Stimulated activated CD4-positive, alpha-beta T cell treated with anti-CD3 and anti-CD28 coated beads, Interleukin-2, amount 100 ng/mL, for 48 hours (primary cell): ENCODE measurements around the gene ARHGAP26.
A peak's percentile ranks its signal among the peaks of the same experiment; 100 is the strongest.

ENCODE experiments used
- DNase-seq, 2 donors: peaks; one replicate each; pipeline ENCODE4 v3.0.0-alpha.2; 2020

The ARHGAP26 gene

GRCh38 chr5:142749321-142749720 lies 20.9 kb upstream of the ARHGAP26 start:
- no peak for DNase-seq

GRCh38 chr5:142753116-142753631 lies 17.0 kb upstream of the ARHGAP26 start:
- no peak for DNase-seq

- no peak for DNase-seq
Observed at GRCh38 chr5:142754031-142754430, 16.1 kb upstream of the ARHGAP26 start.

- no peak for DNase-seq
Observed at GRCh38 chr5:142756576-142756975, 13.6 kb upstream of the ARHGAP26 start.

- no peak for DNase-seq
Observed at GRCh38 chr5:142757564-142757963, 12.6 kb upstream of the ARHGAP26 start.

GRCh38 chr5:142758062-142758795 lies 11.9 kb upstream of the ARHGAP26 start:
- DNase-seq: no peak

GRCh38 chr5:142758796-142759145 lies 11.4 kb upstream of the ARHGAP26 start:
- no peak for DNase-seq

- no peak for DNase-seq
Observed at GRCh38 chr5:142763701-142764100, 6.5 kb upstream of the ARHGAP26 start.

- no peak for DNase-seq
Observed at GRCh38 chr5:142767178-142767577, 3.0 kb upstream of the ARHGAP26 start.

GRCh38 chr5:142767911-142768310 lies 2.3 kb upstream of the ARHGAP26 start:
- DNase-seq: no peak

- DNase-seq: no peak
Observed at GRCh38 chr5:142769251-142769792, 855 bp upstream of the ARHGAP26 start.

- DNase-seq: peak; percentile 37 to 44
Observed at GRCh38 chr5:142770650-142771609, 753 bp downstream of the ARHGAP26 start.

- no peak for DNase-seq
Observed at GRCh38 chr5:142771666-142772065, 1.5 kb downstream of the ARHGAP26 start.

GRCh38 chr5:142772446-142773293 lies 2.5 kb downstream of the ARHGAP26 start:
- DNase-seq: no peak

- DNase-seq: no peak
Observed at GRCh38 chr5:142777099-142777498, 6.9 kb downstream of the ARHGAP26 start.

- no peak for DNase-seq
Observed at GRCh38 chr5:142777850-142778249, 7.7 kb downstream of the ARHGAP26 start.

GRCh38 chr5:142779163-142779840 lies 9.1 kb downstream of the ARHGAP26 start:
- DNase-seq: no peak

GRCh38 chr5:142780871-142781270 lies 10.7 kb downstream of the ARHGAP26 start:
- no peak for DNase-seq

- no peak for DNase-seq
Observed at GRCh38 chr5:142782976-142783530, 12.9 kb downstream of the ARHGAP26 start.

- DNase-seq: peak; percentile 48 to 53
Observed at GRCh38 chr5:142783601-142784341, 13.6 kb downstream of the ARHGAP26 start.
